HepG2 (cell line): Measurements from ENCODE around the gene ABCA4. TPM values are rescaled to one million over a fixed set of nuclear protein-coding genes. Genes with fewer than 3 reads are reported as not detected.

Source experiments
- CEBPG ChIP-seq: IDR thresholded peaks from 2 replicates; pipeline ENCODE4 v1.6.1; 2016
- FOSL2 ChIP-seq: sonication (generic); formaldehyde crosslinking; IDR thresholded peaks from 2 replicates; pipeline ENCODE4 v1.4.0; 2020; ENCODE audit warnings: missing genetic modification reagents
- HDAC6 ChIP-seq: fragments of 200-600 bp; sonication (generic); IDR thresholded peaks from 2 replicates; pipeline ENCODE4 v1.7.0; 2017; ENCODE audit warnings: mild to moderate bottlenecking, antibody characterized with exemption, low read length, low read depth
- KDM5B ChIP-seq: sonication (generic); formaldehyde crosslinking; IDR thresholded peaks from 2 replicates; pipeline ENCODE4 v1.4.0; 2020; ENCODE audit warnings: missing genetic modification reagents, mild to moderate bottlenecking, borderline replicate concordance
- NR2F6 ChIP-seq, 2 experiments: IDR thresholded peaks; 2 replicates each; pipeline ENCODE4 v1.6.1; 2016; ENCODE audit warnings: antibody characterized with exemption in 1 of 2, mild to moderate bottlenecking in 1 of 2
- PAX8 ChIP-seq: sonication (generic); formaldehyde crosslinking; IDR thresholded peaks from 2 replicates; pipeline ENCODE4 v1.8.0; 2022; ENCODE audit warnings: mild to moderate bottlenecking, missing genetic modification reagents, borderline replicate concordance
- RCOR2 ChIP-seq: IDR thresholded peaks from 2 replicates; pipeline ENCODE4 v1.6.1; 2016; ENCODE audit warnings: missing biosample characterization, missing genetic modification reagents
- RORA ChIP-seq: sonication (generic); formaldehyde crosslinking; IDR thresholded peaks from 2 replicates; pipeline ENCODE4 v1.5.0; 2020; ENCODE audit warnings: mild to moderate bottlenecking, missing genetic modification reagents, moderate library complexity
- SAFB2 ChIP-seq: sonication (generic); formaldehyde crosslinking; IDR thresholded peaks from 2 replicates; pipeline ENCODE4 v1.5.1; 2020; ENCODE audit warnings: missing genetic modification reagents, low read depth, mild to moderate bottlenecking, borderline replicate concordance
- SAP130 ChIP-seq: IDR thresholded peaks from 2 replicates; pipeline ENCODE4 v1.6.1; 2016; ENCODE audit warnings: low read depth
- SMAD1 ChIP-seq: sonication (generic); formaldehyde crosslinking; IDR thresholded peaks from 2 replicates; pipeline ENCODE4 v1.4.0; 2020; ENCODE audit warnings: missing genetic modification reagents, low read depth, mild to moderate bottlenecking, borderline replicate concordance
- SPEN ChIP-seq: sonication (generic); formaldehyde crosslinking; IDR thresholded peaks from 2 replicates; pipeline ENCODE4 v1.5.1; 2020; ENCODE audit warnings: low read depth, mild to moderate bottlenecking, missing genetic modification reagents
- TOE1 ChIP-seq: sonication (generic); formaldehyde crosslinking; IDR thresholded peaks from 2 replicates; pipeline ENCODE4 v1.4.0; 2020; ENCODE audit warnings: mild to moderate bottlenecking, missing genetic modification reagents
- TRIM24 ChIP-seq: sonication (generic); formaldehyde crosslinking; IDR thresholded peaks from 2 replicates; pipeline ENCODE4 v1.8.0; 2022; ENCODE audit warnings: mild to moderate bottlenecking, missing genetic modification reagents
- U2AF1 ChIP-seq: fragments of 200-400 bp; formaldehyde crosslinking; optimal IDR thresholded peaks from 2 replicates; pipeline ENCODE3; 2017; ENCODE audit warnings: mild to moderate bottlenecking, low read depth, low read length
- ZIK1 ChIP-seq: sonication (generic); formaldehyde crosslinking; IDR thresholded peaks from 2 replicates; pipeline ENCODE4 v1.5.0; 2020; ENCODE audit warnings: mild to moderate bottlenecking, low read depth, missing genetic modification reagents, borderline replicate concordance
- ZNF20 ChIP-seq: sonication (generic); formaldehyde crosslinking; IDR thresholded peaks from 2 replicates; pipeline ENCODE4 v1.4.0; 2020; ENCODE audit warnings: mild to moderate bottlenecking, moderate library complexity, missing genetic modification reagents
- ZNF329 ChIP-seq: sonication (generic); formaldehyde crosslinking; IDR thresholded peaks from 2 replicates; pipeline ENCODE4 v1.9.0; 2021; ENCODE audit warnings: low read depth, mild to moderate bottlenecking, missing genetic modification reagents
- ZNF598 ChIP-seq: sonication (generic); formaldehyde crosslinking; IDR thresholded peaks from 2 replicates; pipeline ENCODE4 v1.5.1; 2020; ENCODE audit warnings: mild to moderate bottlenecking, missing genetic modification reagents, borderline replicate concordance
- ZNF747 ChIP-seq: sonication (generic); formaldehyde crosslinking; IDR thresholded peaks from 2 replicates; pipeline ENCODE4 v1.8.1; 2023; ENCODE audit warnings: missing genetic modification reagents, mild to moderate bottlenecking, borderline replicate concordance
- ZNF788 ChIP-seq: sonication (generic); formaldehyde crosslinking; IDR thresholded peaks from 2 replicates; pipeline ENCODE4 v1.5.0; 2020; ENCODE audit warnings: mild to moderate bottlenecking, missing genetic modification reagents, borderline replicate concordance
- polyA plus RNA-seq, 8 experiments: library from polyadenylated mRNA; depleted of rRNA in 3 of 8; stranded (reverse) in 7 of 8; unstranded in 1 of 8; fragments of >200 nt; fragmentation: Illumina TruSeq in 4 of 8; extraction: Trizol in 4 of 8; gene quantifications; 2 replicates each; pipeline versions ENCODE4 v1.2.1 to v1.2.3, GENCODE V29; 2011 to 2016; ENCODE audit warnings: low read depth in 4 of 8, missing spikeins in 1 of 8, mixed read lengths in 1 of 8; ENCODE audit not compliant: insufficient read depth in 1 of 8
- total RNA-seq, 5 experiments: library from RNA; depleted of rRNA; stranded (reverse); fragments of >200 nt; fragmentation: Illumina TruSeq; extraction: Trizol; gene quantifications; 2 replicates each; pipeline ENCODE4 v1.2.3, GENCODE V29; 2016; ENCODE audit warnings: low read depth in 1 of 5
- TF ChIP-seq, protein P1 (sequence below): sonication (generic); formaldehyde crosslinking; IDR thresholded peaks from 2 replicates; pipeline ENCODE4 v1.4.0; 2020; ENCODE audit warnings: missing genetic modification reagents
- TF ChIP-seq, protein P2 (sequence below): sonication (generic); formaldehyde crosslinking; IDR thresholded peaks from 2 replicates; pipeline ENCODE4 v1.5.0; 2020; ENCODE audit warnings: mild to moderate bottlenecking, low read depth, missing genetic modification reagents, borderline replicate concordance

Gene ABCA4
- total and polyA plus RNA-seq, 2 of the 13 experiments (the other 11 are each of a cell fraction or from before 2014, with no cell fraction given) = 0.24 to 0.67 TPM

DNA sequence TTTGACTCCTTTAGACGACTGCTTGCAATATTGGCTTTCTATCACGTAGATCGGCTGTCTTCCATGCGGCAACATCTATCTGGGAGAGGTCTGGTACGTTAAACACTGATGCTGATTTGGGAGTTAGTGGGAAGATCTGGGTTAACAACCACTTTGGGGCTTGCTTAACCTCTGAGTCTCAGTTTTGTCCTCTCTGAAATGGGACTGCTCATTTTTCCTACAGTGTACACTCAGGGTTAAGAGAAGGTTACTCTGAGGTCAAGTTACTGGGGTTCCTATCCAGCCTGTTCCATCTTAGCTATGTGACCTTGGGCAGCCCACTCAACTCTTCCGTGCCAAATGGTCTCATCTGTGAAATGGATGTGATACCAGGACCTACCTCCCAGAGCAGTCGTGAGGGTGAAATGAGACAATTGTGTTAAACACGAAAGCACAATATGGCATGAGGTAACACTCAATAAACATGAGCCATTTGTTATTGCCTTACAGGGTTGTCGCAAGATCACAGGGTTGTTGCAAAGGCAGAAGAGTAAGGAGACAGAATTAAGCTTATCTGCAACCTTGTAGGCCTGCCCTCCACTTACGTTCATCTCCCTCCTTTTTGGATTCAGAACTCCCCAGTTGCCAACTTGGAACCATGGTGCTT lies 5.6 kb downstream of the ABCA4 start (continued):
- TF ChIP-seq CEBPG (CRISPR knock-in tag) = peak; percentile 51; the same call in 1 of the 2 replicates
- no peak for TF ChIP-seq TOE1 (CRISPR knock-in tag)
- no peak for TF ChIP-seq RORA (CRISPR knock-in tag)
- no peak for TF ChIP-seq PAX8 (CRISPR knock-in tag)
- TF ChIP-seq U2AF1 = no peak
- TF ChIP-seq SAP130 (CRISPR knock-in tag) = no peak
- no peak for TF ChIP-seq SPEN (CRISPR knock-in tag)
- no peak for TF ChIP-seq ZNF20 (CRISPR knock-in tag)
- no peak for TF ChIP-seq ZNF747 (CRISPR knock-in tag)
- TF ChIP-seq RCOR2 = 0 out of 2 replicates have a peak, but pooled peaks have one; percentile 22
- TF ChIP-seq FOSL2 (CRISPR knock-in tag) = peak; percentile 15; the same call in 1 of the 2 replicates
- TF ChIP-seq KDM5B (CRISPR knock-in tag) = no peak
- TF ChIP-seq, protein P1, sequence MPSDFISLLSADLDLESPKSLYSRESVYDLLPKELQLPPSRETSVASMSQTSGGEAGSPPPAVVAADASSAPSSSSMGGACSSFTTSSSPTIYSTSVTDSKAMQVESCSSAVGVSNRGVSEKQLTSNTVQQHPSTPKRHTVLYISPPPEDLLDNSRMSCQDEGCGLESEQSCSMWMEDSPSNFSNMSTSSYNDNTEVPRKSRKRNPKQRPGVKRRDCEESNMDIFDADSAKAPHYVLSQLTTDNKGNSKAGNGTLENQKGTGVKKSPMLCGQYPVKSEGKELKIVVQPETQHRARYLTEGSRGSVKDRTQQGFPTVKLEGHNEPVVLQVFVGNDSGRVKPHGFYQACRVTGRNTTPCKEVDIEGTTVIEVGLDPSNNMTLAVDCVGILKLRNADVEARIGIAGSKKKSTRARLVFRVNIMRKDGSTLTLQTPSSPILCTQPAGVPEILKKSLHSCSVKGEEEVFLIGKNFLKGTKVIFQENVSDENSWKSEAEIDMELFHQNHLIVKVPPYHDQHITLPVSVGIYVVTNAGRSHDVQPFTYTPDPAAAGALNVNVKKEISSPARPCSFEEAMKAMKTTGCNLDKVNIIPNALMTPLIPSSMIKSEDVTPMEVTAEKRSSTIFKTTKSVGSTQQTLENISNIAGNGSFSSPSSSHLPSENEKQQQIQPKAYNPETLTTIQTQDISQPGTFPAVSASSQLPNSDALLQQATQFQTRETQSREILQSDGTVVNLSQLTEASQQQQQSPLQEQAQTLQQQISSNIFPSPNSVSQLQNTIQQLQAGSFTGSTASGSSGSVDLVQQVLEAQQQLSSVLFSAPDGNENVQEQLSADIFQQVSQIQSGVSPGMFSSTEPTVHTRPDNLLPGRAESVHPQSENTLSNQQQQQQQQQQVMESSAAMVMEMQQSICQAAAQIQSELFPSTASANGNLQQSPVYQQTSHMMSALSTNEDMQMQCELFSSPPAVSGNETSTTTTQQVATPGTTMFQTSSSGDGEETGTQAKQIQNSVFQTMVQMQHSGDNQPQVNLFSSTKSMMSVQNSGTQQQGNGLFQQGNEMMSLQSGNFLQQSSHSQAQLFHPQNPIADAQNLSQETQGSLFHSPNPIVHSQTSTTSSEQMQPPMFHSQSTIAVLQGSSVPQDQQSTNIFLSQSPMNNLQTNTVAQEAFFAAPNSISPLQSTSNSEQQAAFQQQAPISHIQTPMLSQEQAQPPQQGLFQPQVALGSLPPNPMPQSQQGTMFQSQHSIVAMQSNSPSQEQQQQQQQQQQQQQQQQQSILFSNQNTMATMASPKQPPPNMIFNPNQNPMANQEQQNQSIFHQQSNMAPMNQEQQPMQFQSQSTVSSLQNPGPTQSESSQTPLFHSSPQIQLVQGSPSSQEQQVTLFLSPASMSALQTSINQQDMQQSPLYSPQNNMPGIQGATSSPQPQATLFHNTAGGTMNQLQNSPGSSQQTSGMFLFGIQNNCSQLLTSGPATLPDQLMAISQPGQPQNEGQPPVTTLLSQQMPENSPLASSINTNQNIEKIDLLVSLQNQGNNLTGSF = no peak
- no peak for TF ChIP-seq ZNF329 (CRISPR knock-in tag)
- no peak for TF ChIP-seq ZIK1 (CRISPR knock-in tag)
- no peak for TF ChIP-seq SAFB2 (CRISPR knock-in tag)
- TF ChIP-seq ZNF598 (CRISPR knock-in tag) = no peak
- TF ChIP-seq SMAD1 (CRISPR knock-in tag) = no peak
- TF ChIP-seq TRIM24 (CRISPR knock-in tag) = no peak
- TF ChIP-seq HDAC6 = no peak
- no peak for TF ChIP-seq ZNF788 (CRISPR knock-in tag)
- TF ChIP-seq NR2F6 (IDR thresholded peaks at IDR 0.05) = no peak
- no peak for TF ChIP-seq NR2F6 (CRISPR knock-in tag; IDR thresholded peaks at IDR 0.05)
- TF ChIP-seq, protein P2, sequence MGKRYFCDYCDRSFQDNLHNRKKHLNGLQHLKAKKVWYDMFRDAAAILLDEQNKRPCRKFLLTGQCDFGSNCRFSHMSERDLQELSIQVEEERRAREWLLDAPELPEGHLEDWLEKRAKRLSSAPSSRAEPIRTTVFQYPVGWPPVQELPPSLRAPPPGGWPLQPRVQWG = no peak
